Measurements from ENCODE around the gene ABCA12.

The ABCA12 gene

DNA sequence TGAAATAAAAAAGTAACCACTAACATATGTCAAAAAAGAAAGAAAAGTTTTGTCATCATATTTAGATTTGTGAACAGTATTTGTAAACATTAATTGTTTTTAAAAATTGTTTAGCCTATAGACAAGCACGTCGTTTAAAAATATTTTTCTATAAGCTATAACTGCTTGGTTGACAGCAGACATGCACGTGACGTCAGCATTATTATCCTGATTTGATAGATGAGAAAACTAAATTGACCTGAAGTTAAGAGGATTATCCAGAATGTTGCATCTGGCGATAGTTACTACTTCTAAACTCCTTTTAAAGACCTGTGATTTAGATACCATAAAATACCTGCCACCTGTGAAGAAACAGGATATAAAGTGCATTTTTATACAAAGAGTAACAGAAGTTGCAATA, 172.0 kb downstream of the ABCA12 start:
- DNase-seq (ENCODE audit: low spot score), result no peak

DNA sequence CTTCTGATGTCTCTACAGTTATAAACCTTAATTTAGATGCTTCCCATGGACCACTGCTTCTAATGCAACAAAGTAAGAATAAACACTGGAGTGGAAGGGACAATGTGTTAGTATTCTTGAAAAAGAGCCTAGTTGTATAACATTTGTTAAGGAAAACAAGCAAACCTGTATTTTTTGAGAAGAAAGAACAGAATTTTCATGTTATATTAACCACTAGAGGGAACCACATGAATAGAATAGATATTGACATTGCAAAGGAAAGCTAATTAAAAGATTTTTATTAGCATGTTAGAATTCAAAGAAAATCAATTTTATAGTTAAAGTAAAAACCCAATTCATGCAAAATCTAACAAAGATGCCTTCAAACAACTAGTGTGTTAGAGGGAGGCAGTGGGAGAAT, 177.7 kb downstream of the ABCA12 start:
- no peak for DNase-seq (ENCODE audit: low spot score)

DNA sequence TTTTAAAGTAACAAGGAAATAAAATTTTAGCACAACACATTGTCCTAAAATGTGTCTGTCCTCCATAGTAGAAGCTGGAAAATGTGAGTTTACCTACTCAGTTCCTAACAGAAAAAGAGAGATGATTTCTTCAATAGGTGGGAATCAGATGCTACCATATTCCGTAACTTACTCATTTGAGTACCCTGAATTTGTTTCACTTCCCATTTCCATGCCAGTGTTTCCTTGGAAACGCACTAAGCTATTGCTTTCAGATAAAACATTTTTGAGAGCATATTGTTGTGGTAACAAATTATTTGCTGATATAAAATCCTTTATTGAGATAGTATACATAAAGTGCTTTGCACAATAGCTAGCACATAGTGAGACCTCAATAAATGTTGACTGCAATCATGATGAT, 191.5 kb downstream of the ABCA12 start:
- no peak for DNase-seq (ENCODE audit: low spot score)

DNA sequence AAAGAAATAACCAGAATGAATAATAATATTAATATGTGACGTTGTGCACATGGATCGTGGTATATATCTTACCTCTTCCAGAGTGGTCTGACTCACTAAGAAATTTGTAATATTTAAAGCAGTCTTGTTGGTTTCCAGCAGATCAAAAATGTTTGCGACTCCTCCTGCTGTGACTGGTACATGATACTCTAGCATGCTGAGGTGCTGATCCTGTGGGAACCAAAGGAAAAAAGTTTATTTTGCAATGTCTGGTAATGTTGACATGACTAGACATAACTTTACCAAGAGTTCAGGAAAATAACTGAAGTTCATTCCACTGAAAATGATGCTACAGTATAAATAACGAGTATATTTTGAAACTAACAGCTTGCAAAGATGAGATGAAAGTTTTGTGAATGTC, 204.4 kb downstream of the ABCA12 start:
- no peak for DNase-seq (ENCODE audit: low spot score)

DNA sequence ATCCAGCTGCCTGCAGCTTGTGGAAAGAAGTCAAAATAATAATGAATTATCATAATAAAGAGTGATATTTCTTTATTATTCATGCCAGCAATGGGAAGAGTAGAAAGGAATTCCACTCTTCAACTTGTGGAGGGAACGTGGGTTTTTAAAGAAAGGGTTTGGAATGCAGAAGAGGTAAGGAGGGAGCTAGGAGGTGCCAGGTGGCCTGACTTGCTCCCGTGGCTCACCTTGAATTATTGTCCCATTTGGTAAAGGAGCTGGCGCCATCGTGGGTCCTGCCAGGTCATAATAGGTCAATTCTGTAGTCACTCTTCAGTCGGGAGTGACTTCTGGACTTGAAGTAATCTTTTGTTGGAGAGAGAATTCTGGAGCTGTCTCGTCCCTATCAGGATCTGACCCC, 233.8 kb downstream of the ABCA12 start:
- no peak for DNase-seq (ENCODE audit: low spot score)

DNA sequence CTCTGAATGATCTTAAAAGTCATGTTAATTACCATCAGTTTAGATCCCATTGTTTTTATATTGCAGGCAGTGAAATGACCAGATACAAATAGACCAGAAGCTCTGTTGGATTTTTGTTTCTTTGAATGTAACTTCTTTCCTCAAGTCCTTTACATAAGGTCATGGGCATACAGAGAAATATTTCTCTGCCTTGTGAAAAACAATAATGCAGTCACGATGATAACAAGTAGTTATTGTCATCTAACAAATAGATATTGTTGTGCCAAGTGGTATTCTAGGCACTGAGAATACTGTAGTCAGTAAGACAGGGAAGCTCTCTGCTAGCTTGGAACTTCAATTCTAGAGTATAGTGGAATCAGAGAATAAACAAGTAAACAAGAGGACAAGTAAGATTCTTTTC, 234.2 kb downstream of the ABCA12 start:
- no peak for DNase-seq (ENCODE audit: low spot score)

- no peak for DNase-seq (ENCODE audit: low spot score)
Observed at GRCh38 chr2:214902286-214902685, 236.1 kb downstream of the ABCA12 start.

- no peak for DNase-seq (ENCODE audit: low spot score)
Observed at GRCh38 chr2:214899751-214900150, 238.7 kb downstream of the ABCA12 start.

DNA sequence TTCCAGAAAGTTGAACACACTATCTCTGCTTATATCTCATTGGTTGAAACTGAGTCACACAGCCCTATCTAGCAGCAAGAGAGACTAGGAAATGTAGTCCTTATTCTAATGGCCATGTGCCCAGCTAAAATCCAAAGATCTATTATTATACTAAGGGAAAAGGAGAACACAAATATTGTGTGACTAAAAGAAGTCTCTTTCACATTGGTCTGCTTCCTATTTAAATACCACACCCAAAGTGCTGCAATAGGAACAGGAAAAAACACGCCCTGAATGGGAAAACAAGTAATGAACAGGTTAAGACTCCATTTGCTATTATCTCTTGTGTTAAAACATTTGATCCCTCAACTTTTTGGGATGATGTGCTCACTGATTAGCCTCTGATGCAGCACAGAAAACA, 242.2 kb downstream of the ABCA12 start:
- DNase-seq (ENCODE audit: low spot score), result no peak

- no peak for DNase-seq (ENCODE audit: low spot score)
Observed at GRCh38 chr2:214895469-214895868, 243.0 kb downstream of the ABCA12 start.

DNA sequence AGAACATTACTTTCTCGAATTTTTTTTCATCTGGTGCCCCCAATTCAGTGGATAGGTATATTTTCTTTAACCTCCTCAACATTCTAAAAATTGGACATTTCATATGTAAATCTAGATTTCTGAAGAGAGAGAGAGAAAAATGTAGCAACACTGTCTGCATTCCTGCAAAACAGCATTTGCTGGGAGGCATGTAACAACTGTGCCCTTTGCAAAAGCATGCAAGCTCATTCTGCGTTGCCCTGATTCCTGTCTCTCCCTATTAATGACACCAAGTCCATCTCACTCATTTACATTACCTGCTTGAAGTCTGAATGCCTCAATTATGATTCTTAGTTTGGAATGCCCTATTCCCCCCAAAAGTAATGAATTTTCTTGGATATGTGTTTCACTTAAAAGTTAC, 249.1 kb downstream of the ABCA12 start:
- DNase-seq (ENCODE audit: low spot score), result no peak

DNA sequence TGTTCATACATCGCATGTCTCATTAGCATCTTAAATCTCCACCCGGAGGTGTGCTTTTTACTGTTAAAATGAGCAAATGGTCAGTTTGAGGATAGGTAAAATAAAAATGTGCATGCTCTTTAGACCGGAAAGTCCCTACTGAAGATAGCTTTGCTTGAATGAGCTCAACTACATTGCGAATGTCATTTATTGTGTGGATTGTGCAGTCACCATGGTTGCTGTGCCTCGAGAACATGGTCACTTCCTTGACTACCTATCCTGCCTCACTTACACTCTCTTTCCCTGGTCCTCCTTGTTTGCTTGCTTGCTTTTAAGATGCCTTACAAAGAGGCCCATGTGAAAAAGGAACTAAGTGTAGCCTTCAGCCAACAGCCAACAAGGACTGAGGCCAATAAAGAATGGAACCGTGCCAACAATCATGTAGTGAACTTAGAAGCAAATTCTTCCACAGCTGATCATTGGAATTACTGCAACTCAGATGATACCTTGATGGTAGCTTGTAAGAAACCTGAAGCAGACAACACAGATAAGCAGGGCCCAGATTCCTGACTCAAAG, 256.7 kb downstream of the ABCA12 start:
- no peak for DNase-seq (ENCODE audit: low spot score)

All from HuH-7 (cell line).